OCI-LY1 (cell line): ENCODE results near the gene PARD3B.

Experiments used
- H2AFZ ChIP-seq: fragments of 200-600 bp; sonication (generic), shearing (Covaris generic); 2 replicates; pipeline ENCODE4 v1.6.0; 2014; ENCODE audit warnings: antibody characterized with exemption, mild to moderate bottlenecking, low read length
- H3F3A ChIP-seq: fragments of 200-600 bp; sonication (generic), shearing (Covaris generic); 2 replicates; pipeline ENCODE4 v1.6.0; 2014; ENCODE audit warnings: mild to moderate bottlenecking, antibody characterized with exemption, low read length, moderate library complexity; ENCODE audit not compliant: insufficient read depth
- H3K27ac ChIP-seq: fragments of 200-600 bp; sonication (generic); 2 replicates; pipeline ENCODE4 v1.5.1; 2014; ENCODE audit warnings: low read length, mixed run types, mild to moderate bottlenecking, low read depth; ENCODE audit not compliant: poor library complexity, severe bottlenecking
- H3K27me3 ChIP-seq: fragments of 200-600 bp; sonication (generic); 2 replicates; pipeline ENCODE4 v1.6.0; 2014; ENCODE audit warnings: antibody characterized with exemption, mild to moderate bottlenecking, low read length, moderate library complexity; ENCODE audit not compliant: insufficient read depth
- H3K36me3 ChIP-seq: fragments of 200-600 bp; sonication (generic); 2 replicates; pipeline ENCODE4 v1.6.1; 2014; ENCODE audit warnings: mild to moderate bottlenecking, antibody characterized with exemption, low read length, moderate library complexity, mixed read lengths; ENCODE audit not compliant: insufficient read depth
- H3K4me1 ChIP-seq: fragments of 200-600 bp; sonication (generic); 2 replicates; pipeline ENCODE4 v1.5.1; 2014; ENCODE audit warnings: mild to moderate bottlenecking, low read length, moderate library complexity; ENCODE audit not compliant: insufficient read depth, severe bottlenecking
- H3K4me2 ChIP-seq: fragments of 200-600 bp; sonication (generic), shearing (Covaris generic); 2 replicates; pipeline ENCODE4 v1.6.1; 2014; ENCODE audit warnings: low read length
- H3K4me3 ChIP-seq: fragments of 200-600 bp; sonication (generic); 2 replicates; pipeline ENCODE4 v1.5.1; 2014; ENCODE audit warnings: low read length, low read depth, mild to moderate bottlenecking, mixed read lengths; ENCODE audit not compliant: poor library complexity, severe bottlenecking
- H3K79me2 ChIP-seq: fragments of 200-600 bp; shearing (Covaris generic); 2 replicates; pipeline ENCODE4 v1.6.1; 2016; ENCODE audit warnings: mixed run types, low read length, mixed read lengths; ENCODE audit not compliant: insufficient read depth
- H3K9ac ChIP-seq: fragments of 200-600 bp; sonication (generic), shearing (Covaris generic); 2 replicates; pipeline ENCODE4 v1.6.1; 2014; ENCODE audit warnings: mild to moderate bottlenecking, low read length, mixed read lengths
- H3K9me2 ChIP-seq: fragments of 200-600 bp; sonication (generic), shearing (Covaris generic); 2 replicates; pipeline ENCODE4 v1.6.1; 2014; ENCODE audit warnings: low read depth, mild to moderate bottlenecking, low read length, mixed read lengths
- H3K9me3 ChIP-seq: fragments of 200-600 bp; shearing (Covaris generic); 2 replicates; pipeline ENCODE4 v1.6.1; 2014; ENCODE audit warnings: low read length, mixed read lengths
- H4K20me1 ChIP-seq: fragments of 200-600 bp; sonication (generic), shearing (Covaris generic); 2 replicates; pipeline ENCODE4 v1.6.0; 2016; ENCODE audit warnings: mild to moderate bottlenecking, low read length; ENCODE audit not compliant: insufficient read depth
- EZH2 ChIP-seq: fragments of 200-600 bp; sonication (generic), shearing (Covaris generic); IDR thresholded peaks from 2 replicates; pipeline ENCODE4 v1.8.0; 2017; ENCODE audit warnings: borderline replicate concordance, mixed run types, mild to moderate bottlenecking, antibody characterized with exemption, low read length, moderate library complexity, mixed read lengths
- TF ChIP-seq, protein P1 (sequence below): fragments of 200-600 bp; sonication (generic), shearing (Covaris generic); IDR thresholded peaks from 2 replicates; pipeline ENCODE4 v1.5.1; 2017; ENCODE audit warnings: mild to moderate bottlenecking, antibody characterized with exemption, low read length, moderate library complexity, mixed read lengths

The PARD3B gene

DNA sequence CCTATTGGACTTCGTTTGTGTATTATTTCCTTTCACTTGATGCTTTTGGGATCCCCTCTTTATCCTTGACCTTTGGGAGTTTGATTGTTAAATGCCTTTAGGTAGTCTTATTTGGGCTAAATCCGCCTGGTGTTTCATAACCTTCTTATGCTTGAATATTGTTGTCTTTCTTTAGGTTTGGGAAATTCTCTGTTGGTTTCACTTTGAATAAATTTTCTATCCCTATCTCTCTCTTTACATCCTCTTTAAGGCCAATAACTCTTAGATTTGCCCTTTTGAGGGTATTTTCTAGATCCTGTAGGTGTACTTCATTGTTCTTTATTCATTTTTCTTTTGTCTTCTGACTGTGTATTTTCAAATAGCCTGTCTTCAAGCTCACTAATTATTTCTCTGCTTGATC is 354.7 kb downstream of the PARD3B start:
- no peak overlapping the region for H3K4me2 ChIP-seq
- no peaks in the 10 kb centered on the region for H3K36me3 ChIP-seq
- TF ChIP-seq EZH2, result no peak
- TF ChIP-seq, protein P1, sequence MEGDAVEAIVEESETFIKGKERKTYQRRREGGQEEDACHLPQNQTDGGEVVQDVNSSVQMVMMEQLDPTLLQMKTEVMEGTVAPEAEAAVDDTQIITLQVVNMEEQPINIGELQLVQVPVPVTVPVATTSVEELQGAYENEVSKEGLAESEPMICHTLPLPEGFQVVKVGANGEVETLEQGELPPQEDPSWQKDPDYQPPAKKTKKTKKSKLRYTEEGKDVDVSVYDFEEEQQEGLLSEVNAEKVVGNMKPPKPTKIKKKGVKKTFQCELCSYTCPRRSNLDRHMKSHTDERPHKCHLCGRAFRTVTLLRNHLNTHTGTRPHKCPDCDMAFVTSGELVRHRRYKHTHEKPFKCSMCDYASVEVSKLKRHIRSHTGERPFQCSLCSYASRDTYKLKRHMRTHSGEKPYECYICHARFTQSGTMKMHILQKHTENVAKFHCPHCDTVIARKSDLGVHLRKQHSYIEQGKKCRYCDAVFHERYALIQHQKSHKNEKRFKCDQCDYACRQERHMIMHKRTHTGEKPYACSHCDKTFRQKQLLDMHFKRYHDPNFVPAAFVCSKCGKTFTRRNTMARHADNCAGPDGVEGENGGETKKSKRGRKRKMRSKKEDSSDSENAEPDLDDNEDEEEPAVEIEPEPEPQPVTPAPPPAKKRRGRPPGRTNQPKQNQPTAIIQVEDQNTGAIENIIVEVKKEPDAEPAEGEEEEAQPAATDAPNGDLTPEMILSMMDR, result no peak
- H3K27me3 ChIP-seq, result no peaks in the 10 kb centered on the region
- H3K27ac ChIP-seq, result no peak overlapping the region
- no peak overlapping the region for H3K4me3 ChIP-seq
- no peaks in the 10 kb centered on the region for H4K20me1 ChIP-seq
- H2AFZ ChIP-seq, result no peak overlapping the region
- H3K9me3 ChIP-seq, result no peaks in the 10 kb centered on the region
- H3K79me2 ChIP-seq, result no peaks in the 10 kb centered on the region
- no peak overlapping the region for H3K9ac ChIP-seq
- no peaks in the 10 kb centered on the region for H3F3A ChIP-seq
- H3K9me2 ChIP-seq, result no peaks in the 10 kb centered on the region
- no peaks in the 10 kb centered on the region for H3K4me1 ChIP-seq

DNA sequence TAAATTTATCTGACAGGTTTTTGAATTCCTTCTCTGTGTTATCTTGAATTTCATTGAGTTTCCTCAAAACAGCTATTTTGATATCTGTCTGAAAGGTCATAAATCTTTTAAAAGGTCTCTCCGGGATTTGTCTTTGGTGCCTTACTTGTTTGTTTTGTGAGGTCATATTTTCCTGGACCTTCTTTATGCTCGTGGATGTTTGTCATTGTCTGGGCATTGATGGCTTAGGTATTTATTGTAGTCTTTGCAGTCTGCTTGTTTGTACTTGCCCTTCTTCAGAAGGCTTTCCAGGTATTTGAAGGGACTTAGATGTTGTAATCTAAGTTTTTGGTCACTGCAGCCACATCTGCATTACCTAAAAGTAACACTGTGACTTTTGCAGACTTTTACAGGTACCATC is 355.2 kb downstream of the PARD3B start:
- H3K9ac ChIP-seq, result no peak overlapping the region
- no peaks in the 10 kb centered on the region for H3K79me2 ChIP-seq
- H3K9me3 ChIP-seq, result no peaks in the 10 kb centered on the region
- no peaks in the 10 kb centered on the region for H3K9me2 ChIP-seq
- no peaks in the 10 kb centered on the region for H3F3A ChIP-seq
- H3K4me2 ChIP-seq, result no peak overlapping the region
- no peaks in the 10 kb centered on the region for H3K27me3 ChIP-seq
- no peak for TF ChIP-seq EZH2
- TF ChIP-seq, protein P1, result no peak
- H3K36me3 ChIP-seq, result no peaks in the 10 kb centered on the region
- H3K4me3 ChIP-seq, result no peak overlapping the region
- H2AFZ ChIP-seq, result no peak overlapping the region
- H4K20me1 ChIP-seq, result no peaks in the 10 kb centered on the region
- no peak overlapping the region for H3K27ac ChIP-seq
- H3K4me1 ChIP-seq, result no peaks in the 10 kb centered on the region

DNA sequence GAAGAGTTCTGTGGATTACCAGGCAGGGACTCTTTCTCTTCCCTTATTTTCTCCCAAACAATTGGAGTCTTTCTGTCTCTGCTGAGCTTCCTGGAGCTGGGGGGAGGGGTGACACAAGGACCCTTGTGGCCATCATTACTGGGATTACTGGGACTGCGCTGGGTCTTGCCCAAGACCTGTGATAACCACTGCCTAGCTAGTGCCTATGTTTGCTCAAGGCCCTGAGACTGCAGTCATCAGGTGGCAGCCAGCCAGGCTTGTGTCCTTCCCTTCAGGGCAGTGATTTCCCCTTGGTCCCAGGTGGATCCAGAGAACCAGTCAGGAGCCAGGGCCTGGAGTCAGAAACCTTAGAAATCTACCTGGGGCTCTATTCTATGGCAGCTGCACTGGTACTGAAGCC is 355.6 kb downstream of the PARD3B start:
- Histone ChIP-seq H3K27ac (no peak overlapping the region), H3K9me3 (no peaks in the 10 kb centered on the region), H3K9me2 (no peaks in the 10 kb centered on the region), H3K79me2 (no peaks in the 10 kb centered on the region), H3K36me3 (no peaks in the 10 kb centered on the region), H3K27me3 (no peaks in the 10 kb centered on the region), H3K9ac (no peak overlapping the region), H3K4me1 (no peaks in the 10 kb centered on the region), H3K4me3 (no peak overlapping the region), H3F3A (no peaks in the 10 kb centered on the region), H4K20me1 (no peaks in the 10 kb centered on the region), H3K4me2 (no peak overlapping the region), H2AFZ (no peak overlapping the region)
- TF ChIP-seq EZH2, result no peak
- TF ChIP-seq, protein P1, result no peak
